Measurements from ENCODE around the gene UNK. TPM values are rescaled to one million over a fixed set of nuclear protein-coding genes. Genes with fewer than 3 reads are reported as not detected.

Gene UNK
- total and polyA plus RNA-seq, 2 donors (not counting 1 experiment from before 2014, with no cell fraction given): 35.5 to 70.3 TPM

DNA sequence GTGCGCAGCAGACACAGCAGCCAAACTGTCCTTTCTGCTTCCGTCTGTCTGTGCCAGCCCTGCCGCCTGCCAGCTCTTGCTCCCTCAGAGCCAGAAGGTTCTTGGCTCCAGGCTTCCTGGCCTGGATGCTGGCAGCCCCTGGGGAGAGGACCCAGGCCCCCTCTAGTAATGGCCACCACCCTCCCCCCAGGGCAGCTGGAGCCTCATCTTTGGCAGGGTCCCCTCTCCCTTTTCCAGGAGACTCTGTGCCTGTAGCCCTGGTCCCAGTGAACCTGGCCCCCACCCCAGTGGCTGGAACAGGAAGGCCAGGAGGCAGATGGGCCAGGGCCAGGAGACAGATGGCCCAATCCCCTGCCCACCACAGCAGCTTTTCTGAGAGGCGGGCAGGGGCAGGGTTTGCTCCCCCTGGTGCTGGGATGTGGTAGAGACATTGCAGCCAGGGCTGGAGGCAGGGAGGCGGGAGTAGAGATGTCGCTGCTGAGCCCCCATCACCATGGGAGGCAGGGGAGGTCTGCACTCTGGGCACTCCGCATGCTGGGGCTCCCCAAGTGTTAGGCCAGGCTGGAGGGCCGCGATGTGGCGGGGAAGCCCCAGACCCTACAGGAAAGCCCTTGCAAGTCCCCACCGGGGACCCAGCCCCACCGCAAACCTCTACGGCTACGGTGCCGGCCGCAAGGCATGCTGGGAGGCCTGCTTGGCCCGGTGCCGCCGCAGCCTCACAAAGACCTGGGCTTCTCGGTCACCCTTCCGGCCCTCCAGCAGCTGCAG, 42.9 kb downstream of the UNK start:
- POLR2A ChIA-PET: interaction anchor here (0.7 to 1.9 kb wide), 7 partner anchors 18 to 80 kb away, joined by 3 to 8 read pairs (median 4); partner anchors contain the start of gene GALK1
- no peak for TF ChIP-seq EZH2 (IDR thresholded peaks at IDR 0.05; ENCODE audit: borderline replicate concordance, insufficient read depth, low read depth, low read length, poor library complexity, severe bottlenecking)
- TF ChIP-seq, protein P1, sequence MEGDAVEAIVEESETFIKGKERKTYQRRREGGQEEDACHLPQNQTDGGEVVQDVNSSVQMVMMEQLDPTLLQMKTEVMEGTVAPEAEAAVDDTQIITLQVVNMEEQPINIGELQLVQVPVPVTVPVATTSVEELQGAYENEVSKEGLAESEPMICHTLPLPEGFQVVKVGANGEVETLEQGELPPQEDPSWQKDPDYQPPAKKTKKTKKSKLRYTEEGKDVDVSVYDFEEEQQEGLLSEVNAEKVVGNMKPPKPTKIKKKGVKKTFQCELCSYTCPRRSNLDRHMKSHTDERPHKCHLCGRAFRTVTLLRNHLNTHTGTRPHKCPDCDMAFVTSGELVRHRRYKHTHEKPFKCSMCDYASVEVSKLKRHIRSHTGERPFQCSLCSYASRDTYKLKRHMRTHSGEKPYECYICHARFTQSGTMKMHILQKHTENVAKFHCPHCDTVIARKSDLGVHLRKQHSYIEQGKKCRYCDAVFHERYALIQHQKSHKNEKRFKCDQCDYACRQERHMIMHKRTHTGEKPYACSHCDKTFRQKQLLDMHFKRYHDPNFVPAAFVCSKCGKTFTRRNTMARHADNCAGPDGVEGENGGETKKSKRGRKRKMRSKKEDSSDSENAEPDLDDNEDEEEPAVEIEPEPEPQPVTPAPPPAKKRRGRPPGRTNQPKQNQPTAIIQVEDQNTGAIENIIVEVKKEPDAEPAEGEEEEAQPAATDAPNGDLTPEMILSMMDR (IDR thresholded peaks at IDR 0.05): peak; percentile 80
- DNase-seq (peak; percentile 79), ATAC-seq (ENCODE audit: low read depth) (peak; percentile 83)
- intact Hi-C loops (cut with micrococcal nuclease): loop anchor here (1.0 to 2.0 kb wide), 3 partner anchors 43 to 74 kb away; partner anchors contain the start of genes GALK1 and UNK
- peak overlapping the region; percentile 77 for H2AFZ ChIP-seq (ENCODE audit: insufficient read depth, low read depth, low read length, poor library complexity, severe bottlenecking)
- 60% methylated on average over 19 of the region's 21 CpGs for WGBS (ENCODE audit: insufficient coverage)
- peaks cover 0 to 44% of the 10 kb centered on the region in 2 experiments for H3K36me3 ChIP-seq (replicated peaks in 1 of 2; ENCODE audit: control extremely low read depth in 1 of 2, control insufficient read depth in 1 of 2, extremely low read depth in 1 of 2, insufficient read depth in 2 of 2, low read length in 1 of 2)
- no peaks in the 10 kb centered on the region for H3K27me3 Mint-ChIP-seq
- peak overlapping the region; percentile 75 for H3K4me2 ChIP-seq (replicated peaks; ENCODE audit: low read depth, low read length, poor library complexity, severe bottlenecking)
- H3K4me3 ChIP-seq (ENCODE audit: control extremely low read depth in 1 of 5, extremely low read depth in 1 of 5, insufficient read depth in 1 of 5, low read depth in 2 of 5, low read length in 4 of 5): peak overlapping the region in 4 of 5 experiments; percentile 27 to 47 (median 36)
- H3K27ac Mint-ChIP-seq: peak overlapping the region; percentile 86
- H3K4me1 Mint-ChIP-seq: peaks cover 18% of the 10 kb centered on the region
- peaks cover 8 to 18% of the 10 kb centered on the region in 2 donors for H3K4me1 ChIP-seq (ENCODE audit: control insufficient read depth in 2 of 2, insufficient read depth in 2 of 2, low read length in 2 of 2)
- no peaks in the 10 kb centered on the region for H3K79me2 ChIP-seq (ENCODE audit: control insufficient read depth, insufficient read depth, low read length)
- peak overlapping the region; percentile 42 to 54 for H3K27ac ChIP-seq (ENCODE audit: low read length in 2 of 2)
- H3K4me3 Mint-ChIP-seq: peak overlapping the region; percentile 82
- peak overlapping the region; percentile 45 for H3K9ac ChIP-seq (ENCODE audit: low read length)
- no peaks in the 10 kb centered on the region for H4K20me1 ChIP-seq (ENCODE audit: control insufficient read depth, insufficient read depth, low read length, poor library complexity, severe bottlenecking)
- no peaks in the 10 kb centered on the region for H3K9me3 ChIP-seq (ENCODE audit: control extremely low read depth in 1 of 3, control insufficient read depth in 2 of 3, insufficient read depth in 1 of 3, low read length in 2 of 3)
- no peaks in the 10 kb centered on the region for H3K27me3 ChIP-seq (replicated peaks in 1 of 4; ENCODE audit: control extremely low read depth in 1 of 4, control insufficient read depth in 3 of 4, insufficient read depth in 4 of 4, low read length in 3 of 4)
- H3K9me3 Mint-ChIP-seq (ENCODE audit: insufficient read depth): no peaks in the 10 kb centered on the region
- CTCF ChIA-PET: interaction anchor here (0.6 to 6.8 kb wide), 30 partner anchors 9 to 311 kb away, joined by 3 to 83 read pairs (median 4); partner anchors contain the start of genes GALK1, SMIM5, TRIM47 and TSEN54

DNA sequence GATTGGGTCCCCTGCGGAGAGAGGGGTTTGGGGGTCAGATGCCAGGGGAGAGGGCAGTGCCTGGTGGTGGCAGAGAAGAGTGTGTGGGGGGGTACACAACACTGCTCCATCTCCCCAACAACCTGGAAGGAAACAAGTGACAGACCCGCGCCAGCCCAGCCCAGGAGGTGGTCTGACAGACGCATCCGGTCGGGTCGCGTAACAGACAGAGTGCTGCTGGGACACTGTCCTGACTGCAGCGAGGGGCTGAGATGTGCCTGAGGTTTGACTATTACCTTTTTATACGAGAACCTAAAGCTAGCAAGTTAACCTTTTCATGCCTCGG, 43.4 kb downstream of the UNK start:
- no peaks in the 10 kb centered on the region for H4K20me1 ChIP-seq (ENCODE audit: control insufficient read depth, insufficient read depth, low read length, poor library complexity, severe bottlenecking)
- peak overlapping the region; percentile 45 for H3K9ac ChIP-seq (ENCODE audit: low read length)
- H3K27me3 ChIP-seq (replicated peaks in 1 of 4; ENCODE audit: control extremely low read depth in 1 of 4, control insufficient read depth in 3 of 4, insufficient read depth in 4 of 4, low read length in 3 of 4): no peaks in the 10 kb centered on the region
- ChIA-PET POLR2A (interaction anchor here (0.9 to 2.5 kb wide), 7 partner anchors 16 to 80 kb away, joined by 3 to 10 read pairs (median 6); partner anchors contain the start of gene WBP2), CTCF (interaction anchor here (0.6 to 6.8 kb wide), 13 partner anchors 9 to 871 kb away, joined by 3 to 83 read pairs (median 9); partner anchors contain the start of genes GALK1 and TRIM47)
- peak overlapping the region; percentile 82 for H3K4me3 Mint-ChIP-seq
- peak overlapping the region; percentile 28 to 42 for H3K27ac ChIP-seq (ENCODE audit: low read length in 2 of 2)
- TF ChIP-seq, protein P1 (IDR thresholded peaks at IDR 0.05): no peak
- no peak for TF ChIP-seq EZH2 (IDR thresholded peaks at IDR 0.05; ENCODE audit: borderline replicate concordance, insufficient read depth, low read depth, low read length, poor library complexity, severe bottlenecking)
- H3K27ac Mint-ChIP-seq: peak overlapping the region; percentile 86
- ATAC-seq (ENCODE audit: low read depth) (no peak), DNase-seq (no peak)
- H3K4me3 ChIP-seq (ENCODE audit: control extremely low read depth in 1 of 5, extremely low read depth in 1 of 5, insufficient read depth in 1 of 5, low read depth in 2 of 5, low read length in 4 of 5): peak overlapping the region in 4 of 5 experiments; percentile 27 to 47 (median 36)
- no peaks in the 10 kb centered on the region for H3K9me3 Mint-ChIP-seq (ENCODE audit: insufficient read depth)
- no peaks in the 10 kb centered on the region for H3K9me3 ChIP-seq (ENCODE audit: control extremely low read depth in 1 of 3, control insufficient read depth in 2 of 3, insufficient read depth in 1 of 3, low read length in 2 of 3)
- peaks cover 21% of the 10 kb centered on the region for H3K4me1 Mint-ChIP-seq
- 74% methylated on average over 10 of the region's 11 CpGs for WGBS (ENCODE audit: insufficient coverage)
- H3K36me3 ChIP-seq (replicated peaks in 1 of 2; ENCODE audit: control extremely low read depth in 1 of 2, control insufficient read depth in 1 of 2, extremely low read depth in 1 of 2, insufficient read depth in 2 of 2, low read length in 1 of 2): peaks cover 0 to 41% of the 10 kb centered on the region in 2 experiments
- intact Hi-C loops (cut with micrococcal nuclease): no loop called here
- peak overlapping the region; percentile 75 for H3K4me2 ChIP-seq (replicated peaks; ENCODE audit: low read depth, low read length, poor library complexity, severe bottlenecking)
- no peaks in the 10 kb centered on the region for H3K27me3 Mint-ChIP-seq
- H3K79me2 ChIP-seq (ENCODE audit: control insufficient read depth, insufficient read depth, low read length): no peaks in the 10 kb centered on the region
- peaks cover 9 to 21% of the 10 kb centered on the region in 2 donors for H3K4me1 ChIP-seq (ENCODE audit: control insufficient read depth in 2 of 2, insufficient read depth in 2 of 2, low read length in 2 of 2)
- peak overlapping the region; percentile 77 for H2AFZ ChIP-seq (ENCODE audit: insufficient read depth, low read depth, low read length, poor library complexity, severe bottlenecking)

All from B cell (primary cell).